Neuronal stem cell (in vitro differentiated cells): ENCODE measurements around the gene PBXIP1. TPM values are rescaled to one million over a fixed set of nuclear protein-coding genes. Genes with fewer than 3 reads are reported as not detected.

Source experiments
- DNase-seq: peaks from one replicate; pipeline ENCODE4 v3.0.0-alpha.2; 2013; ENCODE audit warnings: low spot score
- H2AFZ ChIP-seq: one replicate; pipeline ENCODE4 v1.6.1; 2013; ENCODE audit warnings: mild to moderate bottlenecking, low read length, inconsistent platforms
- H2AK5ac ChIP-seq: 2 replicates; pipeline ENCODE4 v1.6.1; 2013; ENCODE audit warnings: low read depth, mild to moderate bottlenecking, inconsistent platforms, low read length, moderate library complexity, mixed read lengths
- H2BK120ac ChIP-seq: 2 replicates; pipeline ENCODE4 v1.6.1; 2013; ENCODE audit warnings: low read depth, mild to moderate bottlenecking, inconsistent platforms, low read length, moderate library complexity, mixed read lengths
- H2BK12ac ChIP-seq: one replicate; pipeline ENCODE4 v1.6.1; 2013; ENCODE audit warnings: low read length, inconsistent platforms
- H2BK15ac ChIP-seq: 2 replicates; pipeline ENCODE4 v1.6.1; 2013; ENCODE audit warnings: mild to moderate bottlenecking, low read length, inconsistent platforms, mixed read lengths
- H2BK5ac ChIP-seq: one replicate; pipeline ENCODE4 v1.6.1; 2013; ENCODE audit warnings: inconsistent platforms, mild to moderate bottlenecking, low read length, moderate library complexity
- H3K14ac ChIP-seq: one replicate; pipeline ENCODE4 v1.6.1; 2013; ENCODE audit warnings: low read length, inconsistent platforms
- H3K18ac ChIP-seq: 2 replicates; pipeline ENCODE4 v1.6.1; 2013; ENCODE audit warnings: low read length, inconsistent platforms
- H3K23ac ChIP-seq: 2 replicates; pipeline ENCODE4 v1.6.1; 2013; ENCODE audit warnings: low read depth, mild to moderate bottlenecking, mixed read lengths, low read length, inconsistent platforms; ENCODE audit not compliant: poor library complexity
- H3K27ac ChIP-seq: replicated peaks from 3 replicates; pipeline ENCODE4 v1.5.1; 2013; ENCODE audit warnings: low read length, inconsistent platforms
- H3K27me3 ChIP-seq, 3 experiments: 2 replicates each; pipeline ENCODE4 v1.6.1; 2013; ENCODE audit warnings: low read length in 3 of 3, mild to moderate bottlenecking in 2 of 3, inconsistent platforms in 1 of 3, low read depth in 1 of 3, mixed read lengths in 1 of 3, moderate library complexity in 1 of 3; ENCODE audit not compliant: control insufficient read depth in 3 of 3, insufficient read depth in 3 of 3
- H3K36me3 ChIP-seq, 2 donors: replicated peaks in 1 of 2; 2 replicates each; pipeline ENCODE4 v1.6.1; 2013; ENCODE audit warnings: low read length in 2 of 2; ENCODE audit not compliant: control insufficient read depth in 2 of 2, insufficient read depth in 2 of 2
- H3K4ac ChIP-seq: 2 replicates; pipeline ENCODE4 v1.6.1; 2013; ENCODE audit warnings: inconsistent platforms, mild to moderate bottlenecking, low read length, moderate library complexity
- H3K4me1 ChIP-seq, 2 donors: 1 replicate in 1 of 2; 2 replicates in 1 of 2; pipeline ENCODE4 v1.6.1; 2013; ENCODE audit warnings: low read length in 2 of 2, low read depth in 1 of 2; ENCODE audit not compliant: control insufficient read depth in 2 of 2, insufficient read depth in 1 of 2
- H3K4me2 ChIP-seq: one replicate; pipeline ENCODE4 v1.6.1; 2013; ENCODE audit warnings: mild to moderate bottlenecking, low read length, inconsistent platforms; ENCODE audit not compliant: insufficient read depth, poor library complexity, severe bottlenecking
- H3K4me3 ChIP-seq, 2 donors: 2 replicates each; pipeline ENCODE4 v1.5.1; 2013; ENCODE audit warnings: low read length in 2 of 2, mild to moderate bottlenecking in 2 of 2, inconsistent platforms in 1 of 2, moderate library complexity in 1 of 2
- H3K79me1 ChIP-seq: one replicate; pipeline ENCODE4 v1.6.1; 2013; ENCODE audit warnings: low read depth, mild to moderate bottlenecking, inconsistent platforms, low read length, moderate library complexity
- H3K9ac ChIP-seq: one replicate; pipeline ENCODE4 v1.6.1; 2013; ENCODE audit warnings: mild to moderate bottlenecking, low read depth, low read length, inconsistent platforms; ENCODE audit not compliant: poor library complexity
- H3K9me3 ChIP-seq, 2 donors: replicated peaks in 1 of 2; 2 replicates each; pipeline versions ENCODE3 to v1.6.1; 2013; ENCODE audit warnings: low read length in 2 of 2, mild to moderate bottlenecking in 2 of 2, inconsistent platforms in 1 of 2, low read depth in 1 of 2, mixed read lengths in 1 of 2, moderate library complexity in 1 of 2; ENCODE audit not compliant: control insufficient read depth in 2 of 2, insufficient read depth in 1 of 2
- H4K8ac ChIP-seq: one replicate; pipeline ENCODE4 v1.6.1; 2013; ENCODE audit warnings: low read depth, mild to moderate bottlenecking, inconsistent platforms, low read length, moderate library complexity
- H4K91ac ChIP-seq: one replicate; pipeline ENCODE4 v1.6.1; 2013; ENCODE audit warnings: low read length, low read depth, mild to moderate bottlenecking, inconsistent platforms; ENCODE audit not compliant: poor library complexity
- WGBS, 2 donors: extraction: QIAGEN DNeasy Blood & Tissue Kit; methylation state at CpG; one replicate each; pipeline ENCODE4 v1.1.7; 2013; ENCODE audit warnings: missing lambda C conversion rate in 2 of 2, mixed read lengths in 1 of 2; ENCODE audit not compliant: insufficient read length in 2 of 2, insufficient replicate concordance in 1 of 2; ENCODE audit errors: extremely low coverage in 2 of 2; 5-methylcytosine and 5-hydroxymethylcytosine counted together
- polyA plus RNA-seq, 2 experiments: library from polyadenylated mRNA; stranded (reverse); fragments of 200-250 nt; gene quantifications; one replicate each; pipeline ENCODE4 v1.2.3, GENCODE V29; 2013

PBXIP1 gene, protein sequence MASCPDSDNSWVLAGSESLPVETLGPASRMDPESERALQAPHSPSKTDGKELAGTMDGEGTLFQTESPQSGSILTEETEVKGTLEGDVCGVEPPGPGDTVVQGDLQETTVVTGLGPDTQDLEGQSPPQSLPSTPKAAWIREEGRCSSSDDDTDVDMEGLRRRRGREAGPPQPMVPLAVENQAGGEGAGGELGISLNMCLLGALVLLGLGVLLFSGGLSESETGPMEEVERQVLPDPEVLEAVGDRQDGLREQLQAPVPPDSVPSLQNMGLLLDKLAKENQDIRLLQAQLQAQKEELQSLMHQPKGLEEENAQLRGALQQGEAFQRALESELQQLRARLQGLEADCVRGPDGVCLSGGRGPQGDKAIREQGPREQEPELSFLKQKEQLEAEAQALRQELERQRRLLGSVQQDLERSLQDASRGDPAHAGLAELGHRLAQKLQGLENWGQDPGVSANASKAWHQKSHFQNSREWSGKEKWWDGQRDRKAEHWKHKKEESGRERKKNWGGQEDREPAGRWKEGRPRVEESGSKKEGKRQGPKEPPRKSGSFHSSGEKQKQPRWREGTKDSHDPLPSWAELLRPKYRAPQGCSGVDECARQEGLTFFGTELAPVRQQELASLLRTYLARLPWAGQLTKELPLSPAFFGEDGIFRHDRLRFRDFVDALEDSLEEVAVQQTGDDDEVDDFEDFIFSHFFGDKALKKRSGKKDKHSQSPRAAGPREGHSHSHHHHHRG
- 21.9 TPM for polyA plus RNA-seq (2013, experiment 1 of 2)
- 21.6 TPM for polyA plus RNA-seq (2013, experiment 2 of 2)

DNA sequence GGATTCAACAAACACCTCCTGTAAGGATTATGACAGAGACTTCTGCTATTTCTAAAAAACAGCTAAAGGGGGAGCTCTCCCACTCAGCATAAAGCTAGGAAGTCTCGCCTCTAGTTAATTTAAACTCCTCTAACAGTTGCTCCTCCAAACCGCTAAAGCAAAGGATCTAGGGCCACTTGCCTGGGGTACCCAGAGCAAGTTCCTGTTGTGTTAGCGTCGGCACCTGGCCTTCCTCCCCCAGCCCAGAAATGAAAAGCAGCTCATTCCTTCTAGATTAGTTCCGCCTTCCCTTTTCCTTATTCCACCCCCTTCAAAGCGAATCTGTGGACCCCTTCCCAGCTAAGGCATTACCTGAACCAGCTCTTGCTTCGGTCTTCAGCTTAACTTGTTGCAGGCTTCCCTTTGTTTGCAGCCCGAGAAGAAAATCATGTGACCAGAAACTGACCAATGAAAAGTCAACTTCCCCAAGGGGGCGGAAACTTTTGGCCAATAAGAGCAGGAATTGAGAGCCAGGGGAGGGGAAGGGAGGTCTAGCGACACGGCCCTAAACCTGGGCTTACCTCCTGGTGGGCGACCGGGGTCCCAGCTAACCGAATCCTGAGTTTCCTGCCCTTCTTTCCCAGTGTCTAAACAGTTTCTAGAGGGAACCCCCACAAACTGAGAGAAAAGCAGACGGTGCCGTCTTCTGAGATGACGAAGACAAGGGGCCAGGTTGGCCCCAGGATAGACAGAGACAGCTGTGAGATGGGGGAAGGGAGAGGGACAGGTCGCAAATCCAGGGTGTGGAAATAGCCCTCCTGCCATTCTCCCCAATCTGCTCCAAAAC is at the start of gene PBXIP1:
PBXIP1 (minus strand) TSS at position 382 of the 826 bp plus-strand sequence. CDS start 2,378 bp downstream, outside the sequence.
- Histone ChIP-seq H2BK120ac (no peak within 1 kb of the TSS), H3K27me3 (no peaks in the 10 kb centered on the region), H2AK5ac (peak within 1 kb of the TSS; percentile 73), H3K4me3 (peak within 1 kb of the TSS; percentile 59 to 84), H3K4me1 (peaks cover 32 to 35% of the 10 kb centered on the region in 2 donors), H3K18ac (peak within 1 kb of the TSS; percentile 78), H3K79me1 (peaks cover 12% of the 10 kb centered on the region), H3K9ac (peak within 1 kb of the TSS; percentile 46), H3K27ac (peak within 1 kb of the TSS; percentile 97), H2AFZ (peak within 1 kb of the TSS; percentile 83), H3K23ac (no peak within 1 kb of the TSS), H4K91ac (no peak within 1 kb of the TSS), H3K9me3 (no peaks in the 10 kb centered on the region), H4K8ac (no peak within 1 kb of the TSS), H3K14ac (no peak within 1 kb of the TSS), H3K4me2 (peak within 1 kb of the TSS; percentile 76), H2BK12ac (no peak within 1 kb of the TSS), H2BK15ac (no peak within 1 kb of the TSS), H2BK5ac (peak within 1 kb of the TSS; percentile 26), H3K36me3 (peaks cover 20 to 43% of the 10 kb centered on the region in 2 donors), H3K4ac (peak within 1 kb of the TSS; percentile 14)
- WGBS, 2 donors = no CpG with 5 or more reads among the region's 18 CpGs
- DNase-seq = peak; percentile 97

DNA sequence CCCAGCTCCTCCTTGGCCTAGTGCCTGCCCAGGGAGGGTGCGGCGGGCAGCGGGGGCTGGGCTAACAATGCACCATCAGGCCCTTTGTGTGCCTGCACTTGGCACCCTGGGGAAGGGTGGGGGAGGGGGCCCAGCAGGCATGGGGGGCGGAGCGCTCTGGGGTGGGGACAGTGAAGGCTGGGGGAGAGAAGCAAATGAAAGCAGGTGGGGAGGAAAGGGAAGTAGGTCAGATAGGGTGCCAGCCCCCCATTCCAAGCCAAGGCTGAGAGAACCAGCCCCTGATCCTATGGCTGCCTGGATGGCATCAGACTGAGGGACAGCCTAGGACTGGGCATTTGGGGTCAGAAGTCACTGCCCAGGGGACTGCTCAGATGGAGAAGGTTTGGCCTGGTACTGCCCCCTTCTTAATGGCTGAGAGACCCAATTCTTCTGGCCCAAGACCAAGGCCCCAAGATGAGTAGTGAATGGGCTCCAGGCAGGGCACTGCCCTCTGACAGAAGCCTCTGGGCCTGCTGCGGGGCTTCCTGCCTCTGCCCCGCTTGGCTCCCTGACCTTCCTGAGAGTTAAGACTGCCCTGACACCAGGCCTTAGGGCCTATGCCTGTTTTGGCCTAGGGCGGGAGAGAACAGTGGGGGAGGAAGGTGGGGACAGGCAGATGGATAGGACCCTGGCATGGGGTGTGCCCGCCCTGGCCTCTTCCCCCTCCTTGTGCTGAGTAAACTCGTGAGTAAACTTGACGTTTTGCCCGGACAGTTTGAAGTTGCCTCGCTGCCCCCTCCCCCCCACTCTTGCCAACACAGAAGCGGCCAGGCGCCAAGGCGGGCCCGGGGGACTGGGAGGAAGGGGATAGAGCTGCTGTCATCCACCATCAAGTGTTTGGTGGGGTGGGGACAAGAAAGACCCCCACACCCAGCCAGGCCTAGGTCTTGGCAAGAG is 49.4 kb upstream of the PBXIP1 start:
- H3K27me3 ChIP-seq = no peaks in the 10 kb centered on the region
- H3K27ac ChIP-seq = no peak overlapping the region

DNA sequence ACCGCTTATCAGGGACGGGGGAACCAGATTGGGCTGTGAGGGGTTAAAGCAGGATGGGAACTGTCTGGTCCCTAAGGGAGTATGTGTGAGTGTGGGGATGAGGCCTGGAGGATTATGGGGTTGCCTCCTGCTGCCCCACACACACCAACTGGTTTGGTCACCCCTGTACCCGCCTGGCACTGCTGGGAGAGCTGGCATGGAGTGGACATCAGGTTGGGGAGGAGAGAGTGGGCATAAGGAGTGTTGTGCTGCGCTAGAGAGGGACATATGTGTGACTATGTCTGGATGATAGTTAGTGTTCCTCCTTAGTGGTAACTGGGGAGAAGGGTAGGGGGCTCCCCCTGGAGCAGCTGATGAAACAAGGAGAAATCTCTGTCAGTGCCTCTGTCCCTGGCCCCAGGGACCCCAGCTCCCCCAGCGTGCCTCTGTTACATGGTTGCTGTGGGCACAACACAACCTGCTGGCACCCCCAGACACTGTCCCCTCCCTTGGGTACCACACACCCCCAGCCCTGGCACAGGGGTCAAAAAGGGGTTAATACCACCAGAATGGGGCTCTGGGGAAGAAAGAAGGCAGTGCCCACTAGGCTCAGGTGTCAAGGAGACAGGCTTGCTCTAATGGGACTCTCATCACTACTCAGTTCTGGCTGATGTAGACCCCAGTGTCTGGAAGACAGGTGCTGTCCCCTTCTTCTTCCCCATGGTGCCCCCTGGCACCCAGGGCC is 48.6 kb upstream of the PBXIP1 start:
- Histone ChIP-seq H3K4me1 (peaks cover 20 to 23% of the 10 kb centered on the region in 2 donors), H2AK5ac (peak overlapping the region; percentile 72)
- DNase-seq = no peak

More for the DNA sequence above, 49.4 kb upstream of the PBXIP1 start:
- Histone ChIP-seq H3K9me3 (no peaks in the 10 kb centered on the region), H3K23ac (no peak overlapping the region), H3K4me3 (no peak overlapping the region), H3K14ac (no peak overlapping the region), H3K18ac (peak overlapping the region; percentile 71), H2AFZ (no peak overlapping the region), H3K9ac (no peak overlapping the region), H2AK5ac (peak overlapping the region; percentile 81), H4K8ac (peak overlapping the region; percentile 65), H3K79me1 (peaks cover 12% of the 10 kb centered on the region), H2BK5ac (peak overlapping the region; percentile 97), H3K4me1 (peaks cover 13 to 23% of the 10 kb centered on the region in 2 donors), H3K4ac (no peak overlapping the region), H2BK12ac (peak overlapping the region; percentile 41), H3K4me2 (peak overlapping the region; percentile 11), H3K36me3 (no peaks in the 10 kb centered on the region), H4K91ac (no peak overlapping the region), H2BK120ac (no peak overlapping the region), H2BK15ac (peak overlapping the region; percentile 92)
- DNase-seq = no peak
- WGBS, 2 donors = no CpG with 5 or more reads among the region's 17 CpGs

More for the DNA sequence above, 48.6 kb upstream of the PBXIP1 start:
- WGBS, 2 donors = no CpG with 5 or more reads among the region's 5 CpGs
- Histone ChIP-seq H2BK15ac (peak overlapping the region; percentile 47), H2BK5ac (peak overlapping the region; percentile 97), H4K91ac (no peak overlapping the region), H3K4me2 (peak overlapping the region; percentile 99), H3K36me3 (no peaks in the 10 kb centered on the region), H3K9ac (peak overlapping the region; percentile 3), H2BK12ac (peak overlapping the region; percentile 3), H3K27ac (peak overlapping the region; percentile 9), H4K8ac (peak overlapping the region; percentile 65), H3K79me1 (peaks cover 12% of the 10 kb centered on the region), H3K18ac (peak overlapping the region; percentile 60), H2BK120ac (no peak overlapping the region), H3K23ac (no peak overlapping the region), H2AFZ (peak overlapping the region; percentile 84), H3K14ac (no peak overlapping the region), H3K9me3 (no peaks in the 10 kb centered on the region), H3K27me3 (no peaks in the 10 kb centered on the region), H3K4me3 (peak overlapping the region; percentile 89 to 90), H3K4ac (no peak overlapping the region)
